Glutamatergic neuron (in vitro differentiated cells): Measurements from ENCODE around the gene TBCE. TPM values are rescaled to one million over a fixed set of nuclear protein-coding genes. Genes with fewer than 3 reads are reported as not detected.
"Not testable (repeated sequence)": the region's sequence is repeated elsewhere in the genome, so short reads cannot be mapped to it uniquely, and the experiment has no call there.

Experiments
- DNase-seq: peaks from one replicate; pipeline ENCODE4 v3.0.0; 2022
- H3K27ac Mint-ChIP-seq: one replicate; pipeline ENCODE4 v1.8.0; 2020; ENCODE audit warnings: mild to moderate bottlenecking, mixed read lengths, inconsistent platforms; ENCODE audit not compliant: unreplicated experiment
- H3K27me3 Mint-ChIP-seq: one replicate; pipeline ENCODE4 v1.8.0; 2020; ENCODE audit warnings: mild to moderate bottlenecking, moderate library complexity, mixed read lengths, inconsistent platforms; ENCODE audit not compliant: unreplicated experiment
- H3K36me3 Mint-ChIP-seq: one replicate; pipeline ENCODE4 v1.8.0; 2020; ENCODE audit warnings: mild to moderate bottlenecking, mixed read lengths, inconsistent platforms; ENCODE audit not compliant: unreplicated experiment
- H3K4me1 Mint-ChIP-seq: one replicate; pipeline ENCODE4 v1.8.0; 2020; ENCODE audit warnings: mild to moderate bottlenecking, low read depth, mixed read lengths, inconsistent platforms; ENCODE audit not compliant: unreplicated experiment
- H3K4me3 Mint-ChIP-seq: one replicate; pipeline ENCODE4 v1.8.0; 2020; ENCODE audit warnings: mild to moderate bottlenecking, mixed read lengths, inconsistent platforms; ENCODE audit not compliant: unreplicated experiment
- H3K9me3 Mint-ChIP-seq: one replicate; pipeline ENCODE4 v1.8.0; 2020; ENCODE audit warnings: mild to moderate bottlenecking, moderate library complexity, mixed read lengths, inconsistent platforms; ENCODE audit not compliant: unreplicated experiment
- CTCF ChIP-seq: fragments of 200-600 bp; sonication (generic); IDR thresholded peaks from one replicate; pipeline ENCODE4 v1.5.0; 2021; ENCODE audit not compliant: partially characterized antibody, unreplicated experiment
- total RNA-seq: library from RNA; stranded (reverse); fragmentation: NEBNext Ultra II Directional; extraction: Animal tissue kit (Norgen Biotek cat#: 25700); gene quantifications from one replicate; pipeline ENCODE4 v1.2.1, GENCODE V29; 2021; ENCODE audit not compliant: unreplicated experiment

Gene TBCE
- total RNA-seq, 1 donor from 2014 or later, result 30.7 TPM

GRCh38 chr1:235465066-235465465 is 97.8 kb downstream of the TBCE start:
- no peaks in the 10 kb centered on the region for H3K4me1 Mint-ChIP-seq
- DNase-seq, result no peak
- H3K36me3 Mint-ChIP-seq, result no peaks in the 10 kb centered on the region
- TF ChIP-seq CTCF, result no peak
- H3K9me3 Mint-ChIP-seq, result no peaks in the 10 kb centered on the region
- no peak overlapping the region for H3K4me3 Mint-ChIP-seq
- no peak overlapping the region for H3K27ac Mint-ChIP-seq
- H3K27me3 Mint-ChIP-seq, result no peaks in the 10 kb centered on the region

- Mint-ChIP-seq H3K27me3 (no peaks in the 10 kb centered on the region), H3K9me3 (no peaks in the 10 kb centered on the region), H3K27ac (no peak overlapping the region), H3K4me1 (peaks cover 1% of the 10 kb centered on the region), H3K4me3 (no peak overlapping the region), H3K36me3 (no peaks in the 10 kb centered on the region)
- no peak for DNase-seq
- no peak for TF ChIP-seq CTCF
Observed at GRCh38 chr1:235468004-235468403, 100.8 kb downstream of the TBCE start.

- Mint-ChIP-seq H3K4me1 (peaks cover 9% of the 10 kb centered on the region), H3K9me3 (no peaks in the 10 kb centered on the region), H3K4me3 (no peak overlapping the region), H3K27ac (no peak overlapping the region), H3K36me3 (no peaks in the 10 kb centered on the region), H3K27me3 (no peaks in the 10 kb centered on the region)
- DNase-seq, result no peak
- TF ChIP-seq CTCF, result no peak
Observed at GRCh38 chr1:235468970-235469369, 101.7 kb downstream of the TBCE start.

- H3K4me1 Mint-ChIP-seq, result peaks cover 11% of the 10 kb centered on the region
- not testable (repeated sequence) for H3K36me3 Mint-ChIP-seq, DNase-seq, H3K4me3 Mint-ChIP-seq, H3K27me3 Mint-ChIP-seq, H3K27ac Mint-ChIP-seq, H3K9me3 Mint-ChIP-seq
Observed at GRCh38 chr1:235469897-235470296, 102.7 kb downstream of the TBCE start.

- Mint-ChIP-seq H3K27ac (no peak overlapping the region), H3K27me3 (no peaks in the 10 kb centered on the region), H3K36me3 (no peaks in the 10 kb centered on the region), H3K4me1 (peaks cover 11% of the 10 kb centered on the region), H3K9me3 (no peaks in the 10 kb centered on the region), H3K4me3 (no peak overlapping the region)
- TF ChIP-seq CTCF, result no peak
- DNase-seq, result no peak
Observed at GRCh38 chr1:235470741-235471439, 103.7 kb downstream of the TBCE start.
